ENCODE measurements around the gene LTBP1.
A peak's percentile ranks its signal among the peaks of the same experiment; 100 is the strongest.
"Not testable (repeated sequence)": the region's sequence is repeated elsewhere in the genome, so short reads cannot be mapped to it uniquely, and the experiment has no call there.

Gene LTBP1

DNA sequence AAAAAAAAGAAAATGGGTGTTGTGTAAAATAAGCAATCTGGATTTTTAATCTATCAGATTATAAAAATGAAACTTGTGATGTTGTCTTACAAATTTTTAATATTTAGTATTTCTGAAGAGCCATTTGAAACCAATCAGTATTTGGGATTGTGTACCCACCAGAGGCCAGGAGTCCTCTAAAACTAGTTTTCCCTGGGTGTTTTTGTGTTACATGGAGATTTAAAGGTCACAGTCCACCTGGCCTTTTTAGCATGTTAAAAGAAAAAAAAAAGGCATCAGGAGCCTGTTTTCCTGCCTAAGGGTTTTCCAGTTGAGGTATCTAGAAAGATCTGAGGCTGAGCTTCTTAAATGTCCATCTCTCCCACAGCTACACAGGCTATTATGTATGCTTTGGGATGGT, 221.7 kb downstream of the LTBP1 start:
- no peak for DNase-seq
- intact Hi-C loops (cut with DNase I): no loop called here

DNA sequence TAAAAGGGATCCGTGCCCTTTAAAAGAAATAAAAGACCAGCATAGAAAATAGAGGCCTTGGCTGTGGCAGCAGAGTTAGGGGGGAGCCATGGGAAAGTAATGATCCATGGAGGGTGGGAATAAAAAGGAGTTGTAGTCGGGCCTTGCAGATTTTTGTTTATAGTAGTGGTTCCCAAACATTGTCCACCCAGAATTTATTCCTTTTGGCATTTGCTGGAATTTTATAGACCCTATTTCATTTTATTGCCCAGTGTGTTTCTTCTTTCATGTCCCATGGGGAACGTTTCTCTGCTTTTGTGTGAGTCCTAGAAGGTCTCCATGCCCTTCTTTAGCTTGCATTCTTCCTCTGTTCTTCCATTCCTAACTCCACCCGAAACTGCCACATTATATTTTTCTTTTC, 222.2 kb downstream of the LTBP1 start:
- intact Hi-C loops (cut with DNase I): no loop called here
- DNase-seq: no peak

DNA sequence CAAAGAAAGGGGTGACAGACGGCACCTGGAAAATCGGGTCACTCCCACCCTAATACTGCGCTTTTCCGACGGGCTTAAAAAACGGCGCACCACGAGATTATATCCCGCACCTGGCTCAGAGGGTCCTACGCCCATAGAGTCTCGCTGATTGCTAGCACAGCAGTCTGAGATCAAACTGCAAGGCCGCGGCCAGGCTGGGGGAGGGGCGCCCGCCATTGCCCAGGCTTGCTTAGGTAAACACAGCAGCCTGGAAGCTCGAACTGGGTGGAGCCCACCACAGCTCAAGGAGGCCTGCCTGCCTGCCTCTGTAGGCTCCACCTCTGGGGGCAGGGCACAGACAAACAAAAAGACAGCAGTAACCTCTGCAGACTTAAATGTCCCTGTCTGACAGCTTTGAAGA, 223.5 kb downstream of the LTBP1 start:
- DNase-seq; intact Hi-C loops (cut with DNase I): not testable (repeated sequence)

DNA sequence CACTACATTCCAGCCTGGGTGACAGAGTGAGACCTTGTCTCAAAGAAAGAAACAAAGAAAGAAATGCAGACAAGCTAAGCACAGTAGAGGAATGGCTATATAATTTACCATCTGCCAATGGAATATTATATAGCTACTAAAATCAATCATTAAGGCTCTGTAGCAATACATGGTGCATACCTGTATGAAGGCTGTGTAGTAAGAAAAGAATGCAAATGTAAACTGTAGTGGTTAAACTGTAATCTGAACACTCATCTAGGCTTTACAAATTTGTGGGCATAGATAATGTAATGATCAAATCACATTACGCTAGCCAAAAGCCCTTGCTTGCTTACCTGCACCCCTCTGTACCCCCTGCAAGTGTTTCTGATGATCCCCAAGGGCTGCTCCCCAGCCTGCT, 230.9 kb downstream of the LTBP1 start:
- DNase-seq: no peak
- intact Hi-C loops (cut with DNase I): no loop called here

DNA sequence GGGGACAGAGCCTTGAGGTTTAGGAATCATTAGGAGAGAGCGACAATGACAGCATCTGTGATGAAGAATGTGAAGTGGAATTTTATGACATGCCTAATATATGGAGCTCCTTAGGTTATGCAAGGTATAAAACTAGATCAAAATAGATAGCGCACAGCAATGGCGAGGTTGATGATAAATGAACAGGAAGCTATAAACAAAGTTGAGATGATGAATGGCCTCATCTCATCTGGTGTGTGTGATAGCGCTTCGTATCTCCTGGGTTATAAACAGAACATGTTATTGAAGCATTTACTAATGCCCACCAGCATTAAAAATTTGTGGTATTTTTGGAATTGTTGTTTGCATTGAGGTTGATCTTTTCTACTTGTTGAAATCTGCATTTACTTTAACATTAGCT, 231.5 kb downstream of the LTBP1 start:
- DNase-seq: no peak
- intact Hi-C loops (cut with DNase I): no loop called here

DNA sequence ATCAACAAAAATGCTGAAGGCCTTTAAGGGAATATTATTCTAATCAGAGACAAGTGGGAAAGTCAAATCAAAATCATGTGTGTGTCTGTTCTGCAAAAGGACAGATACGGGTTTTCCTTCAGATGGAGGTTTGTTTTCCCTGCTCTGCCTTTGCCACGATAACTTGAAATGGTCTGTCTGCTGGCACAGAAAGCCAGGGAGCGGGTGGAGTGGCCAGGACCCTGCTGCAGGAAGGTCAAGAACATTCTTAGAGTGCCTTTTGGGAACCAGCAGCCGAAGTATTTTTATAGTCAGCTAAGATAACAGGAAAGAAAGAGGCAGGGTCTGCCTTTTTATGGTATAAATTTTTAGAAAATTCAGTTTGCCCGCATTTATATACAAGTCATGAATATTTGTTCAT, 234.2 kb downstream of the LTBP1 start:
- intact Hi-C loops (cut with DNase I): no loop called here
- DNase-seq: no peak

DNA sequence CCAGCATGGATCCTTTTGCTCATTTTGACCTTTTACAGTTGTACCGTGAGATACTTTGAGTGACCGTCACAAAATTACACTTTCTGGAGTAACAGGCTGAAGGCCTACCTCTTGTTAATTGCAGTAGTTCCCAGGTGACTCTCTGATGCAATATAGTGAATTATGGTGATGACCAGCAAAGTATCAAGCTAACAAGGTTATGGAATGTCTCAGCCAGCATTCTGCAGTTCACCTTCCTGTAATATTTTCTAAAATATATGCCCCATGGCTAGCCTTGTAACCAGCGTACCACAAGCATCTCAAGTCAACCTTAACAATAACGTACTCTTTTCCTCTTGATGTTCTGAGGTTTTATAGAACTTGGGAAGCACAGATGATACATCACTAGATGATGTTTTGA, 234.7 kb downstream of the LTBP1 start:
- DNase-seq: no peak
- intact Hi-C loops (cut with DNase I): no loop called here

DNA sequence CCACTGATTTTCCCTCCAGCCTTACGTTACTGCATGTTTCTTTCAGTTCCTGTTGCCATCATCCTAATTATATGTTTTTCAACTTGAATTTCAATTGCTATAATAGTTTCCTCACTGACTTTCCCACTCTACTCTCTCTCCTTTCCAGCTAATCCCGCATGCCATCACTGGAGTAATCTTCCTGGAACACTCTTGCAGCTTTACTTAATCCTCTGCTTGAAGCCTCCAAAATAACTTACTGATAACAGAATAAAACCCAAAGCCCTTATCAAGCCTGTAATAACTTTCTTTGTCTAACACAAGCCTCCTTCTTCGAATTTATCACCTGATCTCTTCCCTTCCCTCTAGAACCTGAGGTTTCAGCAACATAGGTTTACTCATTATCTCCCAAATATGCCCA, 237.3 kb downstream of the LTBP1 start:
- DNase-seq: no peak
- intact Hi-C loops (cut with DNase I): no loop called here

DNA sequence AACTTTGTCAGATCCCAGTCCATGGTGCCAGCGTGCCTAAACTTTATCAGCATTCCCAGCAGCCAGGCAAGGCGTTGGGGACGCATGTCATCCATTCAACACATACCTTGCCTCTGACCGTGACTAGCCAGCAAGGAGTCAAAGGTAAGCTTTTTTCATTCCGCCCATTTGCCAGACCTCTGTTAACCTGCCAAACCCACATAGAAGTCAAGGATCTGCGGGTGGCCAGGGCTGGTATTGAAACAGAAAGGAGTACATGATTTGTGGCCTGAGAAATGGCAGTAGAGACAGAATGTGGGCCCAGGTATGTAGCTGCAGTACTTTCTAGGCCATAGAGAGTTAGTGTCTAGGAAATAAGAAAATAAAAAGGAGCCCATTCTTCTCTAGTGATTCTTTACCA, 240.2 kb downstream of the LTBP1 start:
- DNase-seq: no peak
- intact Hi-C loops (cut with DNase I): no loop called here

DNA sequence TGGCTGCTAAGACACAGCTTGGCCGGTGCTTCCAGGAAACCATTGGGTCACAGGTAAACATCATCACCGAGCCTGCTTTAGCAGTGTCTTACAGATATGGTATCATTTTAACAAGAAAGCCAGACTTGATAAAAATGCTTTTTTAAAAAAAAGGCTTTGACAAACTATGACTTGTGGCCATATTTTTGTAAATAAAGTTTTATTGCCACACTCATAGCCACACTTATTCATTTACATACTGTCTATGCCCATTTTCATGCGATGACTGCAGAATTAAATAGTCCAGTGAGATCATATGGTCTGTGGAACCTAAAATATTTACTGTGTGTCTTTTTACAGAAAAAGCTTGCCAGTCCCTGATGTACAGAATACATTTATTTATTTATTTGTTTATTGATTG, 242.0 kb downstream of the LTBP1 start:
- no peak for DNase-seq
- intact Hi-C loops (cut with DNase I): no loop called here

DNA sequence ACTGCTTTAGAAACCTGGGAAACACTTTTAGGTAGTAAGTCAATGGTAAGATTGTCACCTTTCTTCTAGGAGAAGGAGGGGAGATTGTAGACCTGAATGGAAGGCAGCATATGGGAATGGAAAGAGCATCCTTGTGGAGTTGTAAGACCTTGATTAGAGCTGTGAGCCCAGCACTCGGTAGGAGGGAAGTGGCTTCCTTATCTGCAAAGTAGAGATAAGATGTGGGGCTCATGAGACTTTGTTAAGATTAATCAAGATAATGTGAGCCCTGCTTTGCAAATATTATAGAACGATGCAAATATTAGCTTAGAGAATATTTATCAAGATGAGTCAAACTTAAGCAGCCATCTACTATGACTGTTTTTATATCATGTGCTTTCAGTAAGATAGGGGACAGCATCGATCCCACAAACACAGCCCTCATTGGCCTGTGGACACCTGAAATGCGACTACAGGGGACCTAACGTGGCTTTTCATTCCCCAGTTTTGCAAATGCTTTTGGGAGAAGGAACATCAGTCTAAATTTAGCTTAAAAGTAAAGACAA, 243.7 kb downstream of the LTBP1 start:
- no peak for DNase-seq
- intact Hi-C loops (cut with DNase I): no loop called here

DNA sequence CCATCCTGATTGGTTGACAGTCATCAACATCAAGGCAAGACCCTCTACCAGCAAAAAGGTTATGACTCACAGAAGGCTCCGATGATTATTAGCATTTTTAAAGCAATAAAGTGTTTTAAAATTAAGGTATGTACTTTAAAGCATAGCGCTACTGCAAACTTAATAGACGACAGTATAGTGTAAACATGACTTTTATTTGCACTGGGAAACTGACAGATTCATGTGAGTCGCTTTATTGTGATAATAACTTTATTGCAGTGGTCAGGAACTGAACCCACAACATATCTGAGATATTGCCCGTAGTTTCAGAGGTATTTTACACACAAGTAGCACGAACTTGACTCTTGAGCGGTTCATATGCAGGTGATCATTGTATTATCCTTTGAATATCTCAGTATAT, 249.1 kb downstream of the LTBP1 start:
- intact Hi-C loops (cut with DNase I): no loop called here
- no peak for DNase-seq

DNA sequence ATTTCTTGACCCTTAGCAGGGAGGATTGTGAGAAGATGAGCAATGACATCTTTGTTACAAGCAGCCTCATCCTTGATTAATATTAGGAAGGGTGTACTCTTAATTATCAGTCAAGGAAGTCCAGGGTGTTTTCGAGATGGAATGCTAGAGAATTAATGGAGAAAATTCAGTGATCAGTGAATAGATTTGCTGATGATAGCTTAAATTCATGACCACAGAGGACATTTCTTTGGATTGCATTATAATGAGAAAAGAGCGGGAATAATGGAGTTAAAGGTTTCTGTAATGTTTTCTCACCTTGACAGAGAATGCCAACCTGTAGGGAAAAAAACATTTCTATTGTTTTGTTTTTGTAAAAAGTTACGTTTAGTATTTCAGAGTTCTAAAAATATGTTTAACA, 249.9 kb downstream of the LTBP1 start:
- intact Hi-C loops (cut with DNase I): no loop called here
- DNase-seq: no peak

DNA sequence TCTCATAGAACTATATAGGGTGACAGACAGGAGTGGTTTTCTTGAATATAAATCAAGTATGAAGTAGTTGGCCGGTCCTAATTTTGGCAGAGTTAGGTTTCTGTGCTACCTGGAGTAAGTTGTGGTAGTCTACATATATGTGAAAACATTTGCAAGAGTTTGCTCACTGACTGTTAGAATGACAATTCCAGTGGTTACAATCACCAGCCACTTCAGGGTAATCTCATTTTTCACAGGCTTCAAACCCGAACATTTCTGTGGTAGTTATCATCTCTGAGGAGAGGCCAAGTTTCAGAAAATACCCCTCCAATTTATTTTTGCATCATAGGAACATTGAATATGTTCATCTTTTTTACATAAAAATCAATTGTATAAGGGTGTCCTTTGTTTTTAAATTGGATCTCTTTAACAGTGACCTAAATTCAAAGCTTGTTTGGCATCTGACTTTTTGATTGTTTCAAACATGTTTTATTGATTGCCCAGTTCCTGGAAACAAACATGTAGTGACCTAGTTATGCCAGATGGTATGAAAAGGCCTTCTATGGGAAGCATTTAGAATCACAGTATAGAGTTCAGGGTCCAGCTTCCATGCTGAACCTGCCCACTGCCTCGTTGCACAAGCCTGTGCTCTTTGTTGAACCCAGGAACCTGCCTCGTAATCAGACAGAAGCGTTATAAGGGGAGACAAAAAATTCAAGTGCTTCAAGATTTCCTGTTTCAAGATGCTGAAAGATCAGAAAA, 250.6 kb downstream of the LTBP1 start:
- intact Hi-C loops (cut with DNase I): no loop called here
- no peak for DNase-seq

DNA sequence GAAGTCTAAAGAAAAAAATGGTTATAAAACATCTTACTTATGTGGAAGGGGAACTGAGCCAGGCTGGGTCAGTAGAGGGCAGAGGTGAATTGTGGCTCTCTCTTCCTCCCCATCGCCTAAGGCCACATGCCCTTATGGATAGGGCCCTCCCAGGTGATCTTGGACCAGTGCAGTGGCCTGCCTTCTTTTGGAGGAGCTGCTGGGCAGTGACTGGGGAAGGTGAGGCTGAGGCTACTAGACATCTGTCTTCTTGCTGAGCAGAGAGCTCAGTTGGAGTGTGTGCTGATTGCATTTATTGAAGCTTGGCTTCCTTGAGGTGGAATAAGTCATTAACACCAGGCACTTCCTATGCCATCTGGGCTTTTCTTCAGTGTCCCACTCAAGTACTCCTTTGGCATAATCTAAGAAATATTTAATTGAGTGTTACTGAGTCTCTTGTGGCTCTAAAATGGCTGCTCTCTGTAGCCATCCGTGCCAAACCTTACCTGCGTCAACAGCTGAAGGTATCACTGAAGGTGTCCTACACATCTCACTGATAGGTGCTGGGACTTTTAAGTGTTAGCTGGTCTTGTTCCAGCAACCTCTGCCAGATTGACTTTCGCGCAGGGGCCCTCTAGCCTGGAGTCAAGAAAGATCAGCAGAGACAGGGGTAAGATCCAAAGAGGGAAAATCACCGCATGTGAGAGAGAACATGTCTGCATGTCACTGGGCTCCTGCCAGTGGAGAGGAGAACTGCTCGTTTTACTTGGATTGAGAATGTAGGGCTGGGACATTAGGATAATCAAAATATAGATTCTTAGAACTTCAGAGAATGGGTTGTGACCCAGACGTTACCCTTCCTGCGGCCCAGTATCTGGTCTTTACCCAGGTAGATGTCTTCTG, 256.1 kb downstream of the LTBP1 start:
- intact Hi-C loops (cut with DNase I): no loop called here
- DNase-seq: no peak

DNA sequence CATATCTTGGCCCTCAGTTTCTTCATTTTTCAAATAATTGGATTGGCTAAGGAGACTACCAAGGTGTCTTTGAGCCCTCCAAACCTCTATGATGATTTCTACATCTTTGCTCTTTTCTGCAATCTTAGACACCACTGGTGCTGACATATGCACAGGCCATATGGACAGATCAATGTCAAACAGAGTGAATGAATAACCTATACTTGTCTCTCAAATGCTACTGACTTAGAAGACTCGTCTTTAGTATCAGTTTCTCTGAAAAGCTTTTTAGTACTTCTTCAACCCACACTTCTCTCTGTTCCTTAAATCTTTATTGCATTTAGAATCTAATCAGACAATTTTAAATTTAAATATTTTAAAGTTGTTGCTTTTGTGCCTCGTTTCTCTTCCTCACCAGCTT, 258.2 kb downstream of the LTBP1 start:
- no peak for DNase-seq
- intact Hi-C loops (cut with DNase I): no loop called here

DNA sequence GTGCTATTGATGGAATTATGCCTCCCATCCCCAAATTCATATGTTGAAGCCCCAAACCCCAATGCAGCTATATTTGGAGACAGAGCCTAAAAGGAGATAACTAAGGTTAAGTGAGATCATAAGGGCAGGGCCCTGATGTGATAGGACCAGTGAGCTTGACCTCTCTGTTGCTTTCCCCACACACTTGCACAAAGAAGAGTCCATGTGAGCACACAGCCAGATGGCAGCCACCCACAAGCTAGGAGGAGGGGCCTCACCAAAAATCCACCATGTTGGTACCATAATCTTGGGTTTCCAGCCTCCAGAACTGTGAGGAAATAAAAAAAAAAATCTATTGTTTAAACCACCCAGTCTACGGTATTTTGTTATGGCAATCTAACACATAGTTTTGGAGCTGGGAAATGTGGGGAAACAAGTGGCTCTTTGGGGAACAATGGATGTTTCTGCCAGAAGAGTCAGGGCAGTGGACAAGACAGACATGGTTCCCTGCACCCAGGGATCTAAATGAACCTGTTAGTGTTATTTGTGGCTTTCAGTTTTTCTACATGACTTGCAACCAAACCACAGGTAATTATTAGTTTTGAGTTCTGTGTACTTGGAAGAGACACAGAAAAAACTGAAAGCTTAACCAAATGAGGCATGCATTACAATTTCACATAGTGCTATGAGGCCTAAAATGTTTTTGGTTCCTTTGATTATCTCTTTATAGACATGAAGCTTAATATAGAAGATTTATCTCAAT, 259.1 kb downstream of the LTBP1 start:
- intact Hi-C loops (cut with DNase I): no loop called here
- DNase-seq: no peak

DNA sequence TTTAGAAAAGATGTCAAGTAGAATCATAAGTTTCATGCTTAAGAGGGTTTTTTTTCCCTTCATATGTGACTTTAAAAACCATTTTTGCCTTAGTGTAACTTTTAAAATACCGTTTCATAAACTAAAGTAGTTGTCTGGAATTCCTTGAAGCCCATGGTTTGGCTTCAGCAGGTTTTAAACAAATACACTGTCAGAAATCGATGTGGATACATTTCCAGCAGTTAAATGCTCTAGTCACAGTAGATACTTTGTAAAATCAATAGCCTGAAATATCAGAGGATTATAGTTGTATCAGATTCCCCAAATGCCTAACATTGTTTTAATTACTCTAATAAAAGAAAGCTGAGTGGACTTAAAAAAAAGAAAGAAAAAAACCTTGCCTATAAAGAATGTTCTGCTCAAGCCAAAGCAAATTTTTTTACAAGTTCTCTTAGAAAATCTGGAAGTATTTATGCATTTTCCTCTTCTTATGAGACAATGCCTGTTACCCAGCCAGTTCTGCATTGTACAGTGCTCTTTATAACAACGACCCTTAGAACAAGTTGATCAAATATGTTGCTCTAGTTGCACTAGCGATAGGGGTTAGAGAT, 260.5 kb downstream of the LTBP1 start:
- intact Hi-C loops (cut with DNase I): no loop called here

DNA sequence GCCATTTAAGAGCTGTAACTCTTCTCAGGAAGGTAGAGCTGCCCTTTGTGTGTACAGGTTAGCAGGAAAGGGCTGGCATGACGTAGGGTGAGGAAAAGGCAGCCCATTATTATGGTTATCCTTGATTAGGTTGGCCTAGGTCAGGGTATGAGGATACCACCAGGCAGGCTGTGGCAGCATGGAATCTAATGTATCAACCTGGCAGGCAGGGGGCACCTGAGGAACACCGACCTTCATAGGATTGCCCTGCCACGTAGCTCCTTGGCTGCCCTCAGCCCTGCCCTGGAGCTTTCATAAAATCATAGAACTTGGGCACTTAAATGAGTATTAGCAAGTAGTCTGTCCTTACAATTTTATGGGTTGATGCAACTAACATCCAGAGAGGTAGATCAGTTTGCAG, 261.6 kb downstream of the LTBP1 start:
- DNase-seq: no peak
- intact Hi-C loops (cut with DNase I): no loop called here

More for the DNA sequence above, 260.5 kb downstream of the LTBP1 start:
- no peak for DNase-seq

DNA sequence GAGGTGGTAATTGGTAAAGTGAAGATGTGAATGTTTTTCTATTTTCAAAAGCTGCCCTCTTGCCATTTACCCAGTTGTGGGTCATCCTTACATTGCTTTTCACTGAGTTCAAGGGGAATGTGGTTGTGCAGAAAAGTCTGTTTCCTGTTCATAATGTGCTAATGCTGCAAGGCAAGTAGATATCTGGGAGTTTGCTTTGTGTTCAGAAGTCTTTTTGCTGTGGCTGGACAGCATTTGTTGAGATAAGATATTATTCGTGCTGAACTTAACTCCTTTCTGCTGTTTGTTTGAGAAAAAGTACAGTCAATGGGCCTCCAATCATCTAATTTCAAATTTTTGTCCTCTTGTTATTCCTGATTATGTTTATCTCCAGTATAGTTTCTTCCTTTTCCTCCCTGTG, 263.2 kb downstream of the LTBP1 start:
- no peak for DNase-seq
- intact Hi-C loops (cut with DNase I): no loop called here

DNA sequence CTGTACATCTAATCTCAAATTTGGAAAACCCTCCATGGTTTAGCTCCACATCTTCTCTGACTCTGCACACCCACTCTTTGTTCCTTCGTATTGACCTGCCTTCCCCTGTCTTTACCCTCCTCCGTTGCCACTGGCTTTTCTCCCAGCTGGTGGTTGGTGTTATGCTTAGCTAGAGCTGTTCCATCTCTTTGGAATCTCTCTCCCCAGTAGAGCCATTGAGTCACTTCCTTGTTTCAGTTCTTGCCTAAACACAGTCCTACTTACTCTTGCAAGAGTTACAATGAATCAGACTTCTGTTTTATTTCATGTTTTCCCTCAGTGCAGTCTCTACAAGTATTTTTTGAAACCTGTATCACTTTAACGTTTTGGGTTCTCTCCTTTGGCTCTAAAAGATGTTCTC, 263.9 kb downstream of the LTBP1 start:
- DNase-seq: peak in 1 of 10 donors; percentile 31
- intact Hi-C loops (cut with DNase I): no loop called here
